ENCODE results near the gene HIVEP3.

GRCh38 chr1:41537788-41538351 lies 380.9 kb downstream of the HIVEP3 start:
- TF ChIP-seq, protein P1, sequence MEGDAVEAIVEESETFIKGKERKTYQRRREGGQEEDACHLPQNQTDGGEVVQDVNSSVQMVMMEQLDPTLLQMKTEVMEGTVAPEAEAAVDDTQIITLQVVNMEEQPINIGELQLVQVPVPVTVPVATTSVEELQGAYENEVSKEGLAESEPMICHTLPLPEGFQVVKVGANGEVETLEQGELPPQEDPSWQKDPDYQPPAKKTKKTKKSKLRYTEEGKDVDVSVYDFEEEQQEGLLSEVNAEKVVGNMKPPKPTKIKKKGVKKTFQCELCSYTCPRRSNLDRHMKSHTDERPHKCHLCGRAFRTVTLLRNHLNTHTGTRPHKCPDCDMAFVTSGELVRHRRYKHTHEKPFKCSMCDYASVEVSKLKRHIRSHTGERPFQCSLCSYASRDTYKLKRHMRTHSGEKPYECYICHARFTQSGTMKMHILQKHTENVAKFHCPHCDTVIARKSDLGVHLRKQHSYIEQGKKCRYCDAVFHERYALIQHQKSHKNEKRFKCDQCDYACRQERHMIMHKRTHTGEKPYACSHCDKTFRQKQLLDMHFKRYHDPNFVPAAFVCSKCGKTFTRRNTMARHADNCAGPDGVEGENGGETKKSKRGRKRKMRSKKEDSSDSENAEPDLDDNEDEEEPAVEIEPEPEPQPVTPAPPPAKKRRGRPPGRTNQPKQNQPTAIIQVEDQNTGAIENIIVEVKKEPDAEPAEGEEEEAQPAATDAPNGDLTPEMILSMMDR (IDR thresholded peaks at IDR 0.05), result no peak
- TF ChIP-seq POLR2A (IDR thresholded peaks at IDR 0.05), result no peak
- TF ChIP-seq POLR2AphosphoS5 (IDR thresholded peaks at IDR 0.05; ENCODE audit: insufficient read depth in 1 of 2, low read depth in 1 of 2), result peak in 1 of 2 donors; percentile 16
